ENCODE results near the gene LMX1B. TPM values are rescaled to one million over a fixed set of nuclear protein-coding genes. Genes with fewer than 3 reads are reported as not detected.

The LMX1B gene
- total and polyA plus RNA-seq, 2 of the 4 experiments (the other 2 are of a cell fraction) = not detected

GRCh38 chr9:126734877-126735276, 121.1 kb downstream of the LMX1B start:
- dilution Hi-C loops (cut with HindIII; ENCODE audit: low sequenced_read_pairs, unreplicated experiment) = no loop called here
- Histone ChIP-seq H3K4me2 (ENCODE audit: low read depth, low read length) (no peak overlapping the region), H2BK15ac (ENCODE audit: low read depth, low read length) (no peak overlapping the region), H3K23ac (ENCODE audit: low read depth, low read length) (no peak overlapping the region), H3K27me3 (ENCODE audit: control insufficient read depth, insufficient read depth, low read length) (peaks cover 11% of the 10 kb centered on the region), H3K14ac (replicated peaks; ENCODE audit: low read depth, low read length) (no peak overlapping the region), H2AFZ (replicated peaks; ENCODE audit: low read length, poor library complexity) (no peak overlapping the region), H3K79me1 (ENCODE audit: low read depth in 1 of 2, low read length in 2 of 2) (no peaks in the 10 kb centered on the region), H2BK20ac (ENCODE audit: low read depth, low read length) (no peak overlapping the region), H3K27ac (ENCODE audit: insufficient read depth, low read length) (no peak overlapping the region), H2AK5ac (ENCODE audit: low read depth, low read length) (no peak overlapping the region), H4K5ac (ENCODE audit: low read depth, low read length) (no peak overlapping the region), H3K36me3 (ENCODE audit: control insufficient read depth, insufficient read depth, low read length) (no peaks in the 10 kb centered on the region), H3K4me1 (ENCODE audit: control insufficient read depth, insufficient read depth, low read length) (no peaks in the 10 kb centered on the region), H3K9me3 (ENCODE audit: control insufficient read depth, insufficient read depth, low read length) (no peaks in the 10 kb centered on the region), H3K4me3 (ENCODE audit: insufficient read depth, low read depth, low read length) (no peak overlapping the region), H3K56ac (ENCODE audit: extremely low read depth, insufficient read depth, low read length) (no peak overlapping the region), H2BK120ac (ENCODE audit: low read depth, low read length) (no peak overlapping the region), H2AK9ac (replicated peaks; ENCODE audit: low read depth, low read length, poor library complexity) (no peak overlapping the region), H3K9ac (ENCODE audit: low read depth, low read length) (no peak overlapping the region), H3K9me1 (ENCODE audit: insufficient read depth, low read length) (no peaks in the 10 kb centered on the region), H4K8ac (ENCODE audit: low read depth in 2 of 2, low read length in 2 of 2) (no peak overlapping the region), H3K4ac (ENCODE audit: low read depth, low read length) (no peak overlapping the region), H4K20me1 (ENCODE audit: insufficient read depth, low read length) (no peaks in the 10 kb centered on the region), H3K18ac (ENCODE audit: low read depth, low read length) (no peak overlapping the region), H4K91ac (ENCODE audit: insufficient read depth, low read depth, low read length) (no peak overlapping the region), H2BK5ac (ENCODE audit: low read depth, low read length, poor library complexity, severe bottlenecking) (no peak overlapping the region)
- CTCF ChIA-PET = interaction anchor here (0.9 kb wide), 1 partner anchor 28 kb away, joined by 3 read pairs; no protein-coding TSS in a partner anchor
- in situ Hi-C loops (cut with MboI; ENCODE audit: low sequenced_read_pairs) = no loop called here
- DNase-seq = no peak
- WGBS, 2 experiments (ENCODE audit: extremely low coverage in 2 of 2, insufficient read length in 1 of 2) = no CpG with 5 or more reads among the region's 2 CpGs
- no peak for ATAC-seq (ENCODE audit: low read depth)
- POLR2A ChIA-PET (ENCODE audit: unreplicated experiment) = no interaction called here
- intact Hi-C loops (cut with micrococcal nuclease) = no loop called here
- no TSS peak for BruUV-seq (replicated peaks)
- TF ChIP-seq SMC3 (IDR thresholded peaks at IDR 0.05; ENCODE audit: low read depth, low read length) (no peak), BHLHE40 (IDR thresholded peaks at IDR 0.05; ENCODE audit: low read depth, low read length) (no peak), CTCF (conservative IDR thresholded peaks at IDR 0.05; ENCODE audit: low read depth, low read length) (no peak), POLR2A (IDR thresholded peaks at IDR 0.05; ENCODE audit: low read depth, low read length) (no peak), USF2 (IDR thresholded peaks at IDR 0.05; ENCODE audit: low read depth, low read length) (no peak), CHD1 (IDR thresholded peaks at IDR 0.05; ENCODE audit: low read depth, low read length) (no peak), RFX5 (IDR thresholded peaks at IDR 0.05; ENCODE audit: low read depth, low read length) (no peak)

Measured in IMR-90 (cell line).